ENCODE data around the gene RBM4. TPM values are rescaled to one million over a fixed set of nuclear protein-coding genes. Genes with fewer than 3 reads are reported as not detected.

The RBM4 gene
- total and polyA plus RNA-seq, 9 of the 15 experiments (the other 6 are each of a cell fraction or from before 2014, with no cell fraction given), result 81.6 to 233 (median 122) TPM

DNA sequence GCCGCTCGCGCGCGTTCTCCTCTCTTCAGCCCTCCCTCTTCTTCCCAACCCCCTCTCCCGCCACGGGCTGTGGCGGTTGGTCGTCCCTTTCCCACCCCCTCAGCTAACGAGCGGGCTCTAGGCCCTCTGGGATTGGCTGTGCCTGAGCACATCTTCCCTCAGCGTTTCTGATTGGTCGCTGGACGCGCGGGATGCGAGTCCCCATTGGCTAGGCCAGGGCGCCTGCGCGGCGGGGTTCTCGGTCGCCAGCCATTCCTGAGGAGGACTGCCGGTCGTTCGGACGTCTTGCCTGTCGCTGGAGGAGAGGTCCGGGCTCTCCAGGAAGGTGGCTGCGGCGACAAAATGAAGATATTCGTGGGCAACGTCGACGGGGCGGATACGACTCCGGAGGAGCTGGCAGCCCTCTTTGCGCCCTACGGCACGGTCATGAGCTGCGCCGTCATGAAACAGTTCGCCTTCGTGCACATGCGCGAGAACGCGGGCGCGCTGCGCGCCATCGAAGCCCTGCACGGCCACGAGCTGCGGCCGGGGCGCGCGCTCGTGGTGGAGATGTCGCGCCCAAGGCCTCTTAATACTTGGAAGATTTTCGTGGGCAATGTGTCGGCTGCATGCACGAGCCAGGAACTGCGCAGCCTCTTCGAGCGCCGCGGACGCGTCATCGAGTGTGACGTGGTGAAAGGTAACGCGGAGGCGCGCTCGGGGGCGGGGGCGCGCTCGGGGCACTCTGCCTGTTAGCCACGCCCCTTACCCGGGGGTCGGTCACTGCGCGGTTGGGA lies 21.9 kb upstream of the RBM4 start, which contains the start of gene RBM14 (continued):
- TF ChIP-seq, protein P1, sequence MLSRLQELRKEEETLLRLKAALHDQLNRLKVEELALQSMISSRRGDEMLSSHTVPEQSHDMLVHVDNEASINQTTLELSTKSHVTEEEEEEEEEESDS (CRISPR knock-in tag; IDR thresholded peaks at IDR 0.05), result no peak
- TF ChIP-seq, protein P2, sequence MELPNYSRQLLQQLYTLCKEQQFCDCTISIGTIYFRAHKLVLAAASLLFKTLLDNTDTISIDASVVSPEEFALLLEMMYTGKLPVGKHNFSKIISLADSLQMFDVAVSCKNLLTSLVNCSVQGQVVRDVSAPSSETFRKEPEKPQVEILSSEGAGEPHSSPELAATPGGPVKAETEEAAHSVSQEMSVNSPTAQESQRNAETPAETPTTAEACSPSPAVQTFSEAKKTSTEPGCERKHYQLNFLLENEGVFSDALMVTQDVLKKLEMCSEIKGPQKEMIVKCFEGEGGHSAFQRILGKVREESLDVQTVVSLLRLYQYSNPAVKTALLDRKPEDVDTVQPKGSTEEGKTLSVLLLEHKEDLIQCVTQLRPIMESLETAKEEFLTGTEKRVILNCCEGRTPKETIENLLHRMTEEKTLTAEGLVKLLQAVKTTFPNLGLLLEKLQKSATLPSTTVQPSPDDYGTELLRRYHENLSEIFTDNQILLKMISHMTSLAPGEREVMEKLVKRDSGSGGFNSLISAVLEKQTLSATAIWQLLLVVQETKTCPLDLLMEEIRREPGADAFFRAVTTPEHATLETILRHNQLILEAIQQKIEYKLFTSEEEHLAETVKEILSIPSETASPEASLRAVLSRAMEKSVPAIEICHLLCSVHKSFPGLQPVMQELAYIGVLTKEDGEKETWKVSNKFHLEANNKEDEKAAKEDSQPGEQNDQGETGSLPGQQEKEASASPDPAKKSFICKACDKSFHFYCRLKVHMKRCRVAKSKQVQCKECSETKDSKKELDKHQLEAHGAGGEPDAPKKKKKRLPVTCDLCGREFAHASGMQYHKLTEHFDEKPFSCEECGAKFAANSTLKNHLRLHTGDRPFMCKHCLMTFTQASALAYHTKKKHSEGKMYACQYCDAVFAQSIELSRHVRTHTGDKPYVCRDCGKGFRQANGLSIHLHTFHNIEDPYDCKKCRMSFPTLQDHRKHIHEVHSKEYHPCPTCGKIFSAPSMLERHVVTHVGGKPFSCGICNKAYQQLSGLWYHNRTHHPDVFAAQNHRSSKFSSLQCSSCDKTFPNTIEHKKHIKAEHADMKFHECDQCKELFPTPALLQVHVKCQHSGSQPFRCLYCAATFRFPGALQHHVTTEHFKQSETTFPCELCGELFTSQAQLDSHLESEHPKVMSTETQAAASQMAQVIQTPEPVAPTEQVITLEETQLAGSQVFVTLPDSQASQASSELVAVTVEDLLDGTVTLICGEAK (IDR thresholded peaks at IDR 0.05), result no peak
- TF ChIP-seq, protein P2 (CRISPR knock-in tag; IDR thresholded peaks at IDR 0.05), result no peak; the same call in 1 of the 2 replicates
- TF ChIP-seq XRCC4 (IDR thresholded peaks at IDR 0.05; ENCODE audit: extremely low read depth, insufficient read depth, insufficient read length) (no peak), NELFE (IDR thresholded peaks at IDR 0.05; ENCODE audit: insufficient read depth, insufficient read length) (no peak), ZFPM2 (CRISPR knock-in tag; IDR thresholded peaks at IDR 0.05) (peak; percentile 32; the same call in 1 of the 2 replicates), ELF4 (CRISPR knock-in tag; IDR thresholded peaks at IDR 0.05) (no peak), ZNF583 (CRISPR knock-in tag; IDR thresholded peaks at IDR 0.05) (peak; percentile 82; the same call in 1 of the 2 replicates), BRF1 (IDR thresholded peaks at IDR 0.05; ENCODE audit: borderline replicate concordance, extremely low read depth, insufficient read length) (no peak), TSC22D4 (tag; IDR thresholded peaks at IDR 0.05) (no peak), CAMTA2 (CRISPR knock-in tag; conservative IDR thresholded peaks at IDR 0.05) (no peak), ATF1 (CRISPR knock-in tag; IDR thresholded peaks at IDR 0.05) (0 out of 2 replicates have a peak, but pooled peaks have one; percentile 27), ATF1 (tag; IDR thresholded peaks at IDR 0.05) (peak; percentile 95), POU5F1 (IDR thresholded peaks at IDR 0.05; ENCODE audit: borderline replicate concordance, low read depth, low read length, partially characterized antibody) (no peak), TEAD2 (tag; IDR thresholded peaks at IDR 0.05) (no peak), NR2F6 (CRISPR knock-in tag; IDR thresholded peaks at IDR 0.05) (no peak)
- TF ChIP-seq, protein P3, sequence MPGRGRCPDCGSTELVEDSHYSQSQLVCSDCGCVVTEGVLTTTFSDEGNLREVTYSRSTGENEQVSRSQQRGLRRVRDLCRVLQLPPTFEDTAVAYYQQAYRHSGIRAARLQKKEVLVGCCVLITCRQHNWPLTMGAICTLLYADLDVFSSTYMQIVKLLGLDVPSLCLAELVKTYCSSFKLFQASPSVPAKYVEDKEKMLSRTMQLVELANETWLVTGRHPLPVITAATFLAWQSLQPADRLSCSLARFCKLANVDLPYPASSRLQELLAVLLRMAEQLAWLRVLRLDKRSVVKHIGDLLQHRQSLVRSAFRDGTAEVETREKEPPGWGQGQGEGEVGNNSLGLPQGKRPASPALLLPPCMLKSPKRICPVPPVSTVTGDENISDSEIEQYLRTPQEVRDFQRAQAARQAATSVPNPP (IDR thresholded peaks at IDR 0.05; ENCODE audit: borderline replicate concordance, insufficient read depth, insufficient read length), result no peak
- TF ChIP-seq, protein P4, sequence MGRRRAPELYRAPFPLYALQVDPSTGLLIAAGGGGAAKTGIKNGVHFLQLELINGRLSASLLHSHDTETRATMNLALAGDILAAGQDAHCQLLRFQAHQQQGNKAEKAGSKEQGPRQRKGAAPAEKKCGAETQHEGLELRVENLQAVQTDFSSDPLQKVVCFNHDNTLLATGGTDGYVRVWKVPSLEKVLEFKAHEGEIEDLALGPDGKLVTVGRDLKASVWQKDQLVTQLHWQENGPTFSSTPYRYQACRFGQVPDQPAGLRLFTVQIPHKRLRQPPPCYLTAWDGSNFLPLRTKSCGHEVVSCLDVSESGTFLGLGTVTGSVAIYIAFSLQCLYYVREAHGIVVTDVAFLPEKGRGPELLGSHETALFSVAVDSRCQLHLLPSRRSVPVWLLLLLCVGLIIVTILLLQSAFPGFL (CRISPR knock-in tag; IDR thresholded peaks at IDR 0.05), result no peak
